ENCODE results near the gene FHOD3.

The FHOD3 gene

GRCh38 chr18:36811430-36811829, 513.9 kb downstream of the FHOD3 start (continued):
- TF ChIP-seq REST (tag by site-specific recombination; IDR thresholded peaks at IDR 0.05), result no peak
- no peak for TF ChIP-seq ZNF148 (tag by site-specific recombination; IDR thresholded peaks at IDR 0.05; ENCODE audit: borderline replicate concordance)
- TF ChIP-seq ZBTB49 (tag by site-specific recombination; IDR thresholded peaks at IDR 0.05; ENCODE audit: low read depth), result no peak
- no peak for TF ChIP-seq INSM2 (tag by site-specific recombination; IDR thresholded peaks at IDR 0.05)
- no peak for TF ChIP-seq ZNF621 (tag by site-specific recombination; IDR thresholded peaks at IDR 0.05)

- no peak overlapping the region for H3K4me3 ChIP-seq (ENCODE audit: low read depth, low read length)
- ChIA-PET CTCF (interaction anchor here (0.5 to 0.7 kb wide), 2 partner anchors 47 to 78 kb away, joined by 3 read pairs; no protein-coding TSS in a partner anchor), POLR2A (no interaction called here)
- no peak for TF ChIP-seq ZNF221 (tag by site-specific recombination; IDR thresholded peaks at IDR 0.05; ENCODE audit: borderline replicate concordance)
- TF ChIP-seq ZNF626 (tag by site-specific recombination; IDR thresholded peaks at IDR 0.05), result no peak
- TF ChIP-seq ZNF324 (tag by site-specific recombination; IDR thresholded peaks at IDR 0.05), result no peak
- no peak for TF ChIP-seq KLF10 (tag by site-specific recombination; IDR thresholded peaks at IDR 0.05)
- TF ChIP-seq ZNF529 (tag by site-specific recombination; IDR thresholded peaks at IDR 0.05; ENCODE audit: insufficient replicate concordance), result no peak
- TF ChIP-seq ZNF514 (tag by site-specific recombination; IDR thresholded peaks at IDR 0.05), result no peak
- TF ChIP-seq ZNF768 (tag by site-specific recombination; IDR thresholded peaks at IDR 0.05), result no peak
- TF ChIP-seq CTCF (tag by site-specific recombination; IDR thresholded peaks at IDR 0.05), result no peak
- no peak for TF ChIP-seq GLIS1 (tag by site-specific recombination; IDR thresholded peaks at IDR 0.05)
- TF ChIP-seq ZNF366 (tag by site-specific recombination; conservative IDR thresholded peaks at IDR 0.05), result no peak
- no peak for TF ChIP-seq ZSCAN5A (tag by site-specific recombination; IDR thresholded peaks at IDR 0.05)
- no peak for TF ChIP-seq ZNF19 (tag by site-specific recombination; IDR thresholded peaks at IDR 0.05; ENCODE audit: low read depth)
- TF ChIP-seq KLF16 (tag by site-specific recombination; IDR thresholded peaks at IDR 0.05), result no peak
- no peak for TF ChIP-seq ZNF24 (tag by site-specific recombination; IDR thresholded peaks at IDR 0.05)
- TF ChIP-seq ZBTB20 (tag by site-specific recombination; IDR thresholded peaks at IDR 0.05), result no peak
- no peak for TF ChIP-seq OSR2 (tag by site-specific recombination; IDR thresholded peaks at IDR 0.05)
- TF ChIP-seq ZNF670 (tag by site-specific recombination; IDR thresholded peaks at IDR 0.05; ENCODE audit: low read depth), result no peak
- no peak for TF ChIP-seq BCL11A (tag by site-specific recombination; IDR thresholded peaks at IDR 0.05; ENCODE audit: low read depth)
- TF ChIP-seq KLF9 (tag by site-specific recombination; IDR thresholded peaks at IDR 0.05; ENCODE audit: low read depth), result no peak
- peaks cover 7% of the 10 kb centered on the region; the same call in 1 of the 2 replicates for H3K4me1 ChIP-seq (ENCODE audit: control insufficient read depth, insufficient read depth, low read length)
- H3K27ac ChIP-seq (ENCODE audit: extremely low read depth, low read depth, low read length), result no peak overlapping the region
- peaks cover 0 to 69% of the 10 kb centered on the region in 2 experiments; a peak in 1 of 3 replicates for H3K36me3 ChIP-seq (ENCODE audit: control insufficient read depth in 2 of 2, insufficient read depth in 1 of 2, low read length in 2 of 2)
- H3K9me3 ChIP-seq (ENCODE audit: control insufficient read depth, insufficient read depth, low read depth, low read length), result no peaks in the 10 kb centered on the region
Observed at GRCh38 chr18:36811955-36812354, 514.4 kb downstream of the FHOD3 start.
